Breast epithelium (tissue), 4 donors: Measurements from ENCODE around the gene CCDC88B. TPM values are rescaled to one million over a fixed set of nuclear protein-coding genes. Genes with fewer than 3 reads are reported as not detected.

Experiments
- DNase-seq, 2 donors: peaks; one replicate each; pipeline ENCODE4 v3.0.0-alpha.2; 2019; ENCODE audit warnings: low spot score in 2 of 2
- H3K27ac ChIP-seq, 2 donors: fragments of 200-600 bp; sonication (generic) in 1 of 2; one replicate each; pipeline ENCODE4 v1.5.1; 2016 to 2019; ENCODE audit warnings: mild to moderate bottlenecking in 1 of 2
- H3K27me3 ChIP-seq, 2 donors: fragments of 200-600 bp; sonication (generic) in 1 of 2; one replicate each; pipeline versions ENCODE4 v1.5.1 to v1.6.0; 2017 to 2019; ENCODE audit warnings: control low read depth in 1 of 2, mild to moderate bottlenecking in 1 of 2
- H3K36me3 ChIP-seq: fragments of 200-600 bp; one replicate; pipeline ENCODE4 v1.5.1; 2019
- H3K4me1 ChIP-seq, 2 donors: fragments of 200-600 bp; sonication (generic); one replicate each; pipeline ENCODE4 v1.5.1; 2016 to 2019; ENCODE audit warnings: control low read depth in 1 of 2
- H3K4me3 ChIP-seq, 3 donors: fragments of 200-600 bp; sonication (generic); 1 replicate in 2 of 3; 2 replicates in 1 of 3; pipeline ENCODE4 v1.5.1; 2016 to 2019; ENCODE audit warnings: mild to moderate bottlenecking in 3 of 3, moderate library complexity in 2 of 3
- H3K9me3 ChIP-seq, 2 donors: fragments of 200-600 bp; sonication (generic) in 1 of 2; one replicate each; pipeline ENCODE4 v1.5.1; 2016 to 2019; ENCODE audit warnings: control low read depth in 1 of 2
- CTCF ChIP-seq, 3 donors: fragments of 450-650 bp; IDR thresholded peaks; one replicate each; pipeline ENCODE4 v1.5.1; 2016 to 2017; ENCODE audit warnings: antibody characterized with exemption in 3 of 3, mild to moderate bottlenecking in 3 of 3, moderate library complexity in 3 of 3
- POLR2A ChIP-seq: fragments of 450-650 bp; IDR thresholded peaks from one replicate; pipeline ENCODE4 v1.6.1; 2016; ENCODE audit warnings: antibody characterized with exemption, mild to moderate bottlenecking, moderate library complexity
- POLR2AphosphoS5 ChIP-seq, 3 donors: sonication (generic); formaldehyde crosslinking; IDR thresholded peaks; one replicate each; pipeline ENCODE4 v1.6.1; 2017; ENCODE audit warnings: antibody characterized with exemption in 3 of 3
- intact Hi-C: fragments of 100-400 bp; cut with DNase I; formaldehyde crosslinking; loops from one replicate; pipeline ENCODE4 v1.15.1; 2023; ENCODE audit warnings: low total_unique reads
- total RNA-seq, 3 donors: library from RNA; depleted of rRNA; stranded (reverse); fragments of >200 nt; gene quantifications; one replicate each; pipeline ENCODE4 v1.1.0, GENCODE V29; 2016

The CCDC88B gene
- total RNA-seq, 3 donors from 2014 or later = 3.3 to 10.7 (median 5.9) TPM

DNA sequence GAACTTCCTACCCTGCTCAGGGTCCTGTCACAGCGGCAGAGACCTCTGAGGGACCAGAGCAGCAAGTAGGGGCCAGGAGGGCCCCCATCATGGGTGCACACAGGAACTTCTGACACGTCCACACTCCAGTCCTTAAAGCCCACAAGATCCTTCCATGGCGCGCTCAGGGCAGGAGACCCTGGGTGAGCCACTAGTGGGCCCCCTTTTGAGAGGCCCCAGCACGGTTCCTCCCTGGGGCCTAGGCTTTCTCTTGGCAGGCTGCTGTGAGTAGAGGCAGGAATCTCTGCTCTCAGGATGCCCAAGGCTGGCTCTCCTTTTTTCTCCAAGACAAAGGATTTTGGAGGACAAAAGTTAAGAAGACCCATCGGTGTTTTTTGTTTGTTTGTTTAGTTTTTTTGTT lies 41.3 kb downstream of the CCDC88B start:
- no peaks in the 10 kb centered on the region for H3K4me1 ChIP-seq
- no peak overlapping the region for H3K27ac ChIP-seq
- no peaks in the 10 kb centered on the region for H3K9me3 ChIP-seq
- intact Hi-C loops = loop anchor here (5.0 kb wide), 1 partner anchor 1594 kb away; the partner anchor contains the start of gene TMEM179B
- H3K27me3 ChIP-seq = peaks cover 0 to 3% of the 10 kb centered on the region in 2 donors
- H3K4me3 ChIP-seq = no peak overlapping the region
- H3K36me3 ChIP-seq = no peaks in the 10 kb centered on the region
- TF ChIP-seq POLR2AphosphoS5 (IDR thresholded peaks at IDR 0.05) (no peak), CTCF (IDR thresholded peaks at IDR 0.05) (no peak), POLR2A (no peak)
- no peak for DNase-seq

- Histone ChIP-seq H3K4me3 (no peak overlapping the region), H3K4me1 (no peaks in the 10 kb centered on the region), H3K27ac (no peak overlapping the region), H3K27me3 (peaks cover 0 to 3% of the 10 kb centered on the region in 2 donors), H3K36me3 (no peaks in the 10 kb centered on the region), H3K9me3 (no peaks in the 10 kb centered on the region)
- intact Hi-C loops = loop anchor here (5.0 kb wide), 1 partner anchor 1595 kb away; the partner anchor contains the start of gene TMEM179B
- no peak for DNase-seq
- TF ChIP-seq POLR2AphosphoS5 (IDR thresholded peaks at IDR 0.05) (no peak), CTCF (IDR thresholded peaks at IDR 0.05) (no peak), POLR2A (no peak)
These were observed 42.0 kb downstream of the CCDC88B start for GRCh38 chr11:64382047-64382446.

DNA sequence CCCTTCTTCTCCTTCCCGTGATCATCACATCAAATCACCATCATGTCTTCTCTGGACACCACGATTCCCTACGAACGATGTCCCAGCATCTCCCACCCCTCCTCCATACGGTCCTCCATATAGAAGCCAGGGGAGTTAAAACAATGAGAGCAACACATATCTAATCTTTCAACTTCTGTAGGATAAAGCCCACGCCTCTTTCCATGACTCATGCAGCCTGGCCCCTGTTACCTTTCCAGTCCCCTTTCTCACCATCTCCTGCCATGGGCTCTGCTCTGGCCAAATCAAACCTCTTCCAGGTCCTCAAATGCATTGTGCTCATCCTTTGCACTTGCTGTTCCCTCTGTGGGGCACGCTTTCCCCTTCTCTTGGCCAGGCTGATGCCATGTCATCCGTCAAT lies 42.6 kb downstream of the CCDC88B start:
- TF ChIP-seq POLR2AphosphoS5 (IDR thresholded peaks at IDR 0.05) (no peak), CTCF (IDR thresholded peaks at IDR 0.05) (no peak), POLR2A (no peak)
- Histone ChIP-seq H3K4me3 (no peak overlapping the region), H3K4me1 (no peaks in the 10 kb centered on the region), H3K36me3 (no peaks in the 10 kb centered on the region), H3K27me3 (peaks cover 0 to 3% of the 10 kb centered on the region in 2 donors), H3K27ac (no peak overlapping the region), H3K9me3 (no peaks in the 10 kb centered on the region)
- no peak for DNase-seq
- intact Hi-C loops = loop anchor here (5.0 kb wide), 1 partner anchor 1595 kb away; the partner anchor contains the start of gene TMEM179B

DNA sequence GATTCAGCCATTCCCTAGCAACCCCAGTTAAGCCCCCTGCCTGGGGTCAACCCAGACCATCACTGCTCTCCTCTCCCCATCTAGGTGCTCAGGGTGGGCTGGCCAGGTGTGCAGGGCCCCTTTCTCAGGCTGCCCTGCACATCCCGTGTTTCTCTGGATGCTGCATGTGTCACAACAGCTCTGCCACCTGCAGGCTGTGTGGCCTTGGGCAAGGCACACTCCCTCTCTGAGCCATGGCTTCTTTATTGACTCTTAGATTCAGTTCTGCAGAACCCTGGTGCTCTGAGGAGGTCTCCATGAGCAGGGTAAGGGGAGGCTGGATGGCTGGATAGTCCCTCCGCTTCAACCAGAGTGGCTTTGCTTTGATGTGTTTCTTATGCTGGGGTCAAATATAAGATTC lies 43.6 kb downstream of the CCDC88B start:
- Histone ChIP-seq H3K36me3 (no peaks in the 10 kb centered on the region), H3K27me3 (peaks cover 0 to 3% of the 10 kb centered on the region in 2 donors), H3K4me3 (no peak overlapping the region), H3K9me3 (no peaks in the 10 kb centered on the region), H3K4me1 (no peaks in the 10 kb centered on the region), H3K27ac (no peak overlapping the region)
- intact Hi-C loops = loop anchor here (5.0 kb wide), 1 partner anchor 1596 kb away; the partner anchor contains the start of gene TMEM179B
- DNase-seq = no peak
- TF ChIP-seq CTCF (IDR thresholded peaks at IDR 0.05) = no peak

DNA sequence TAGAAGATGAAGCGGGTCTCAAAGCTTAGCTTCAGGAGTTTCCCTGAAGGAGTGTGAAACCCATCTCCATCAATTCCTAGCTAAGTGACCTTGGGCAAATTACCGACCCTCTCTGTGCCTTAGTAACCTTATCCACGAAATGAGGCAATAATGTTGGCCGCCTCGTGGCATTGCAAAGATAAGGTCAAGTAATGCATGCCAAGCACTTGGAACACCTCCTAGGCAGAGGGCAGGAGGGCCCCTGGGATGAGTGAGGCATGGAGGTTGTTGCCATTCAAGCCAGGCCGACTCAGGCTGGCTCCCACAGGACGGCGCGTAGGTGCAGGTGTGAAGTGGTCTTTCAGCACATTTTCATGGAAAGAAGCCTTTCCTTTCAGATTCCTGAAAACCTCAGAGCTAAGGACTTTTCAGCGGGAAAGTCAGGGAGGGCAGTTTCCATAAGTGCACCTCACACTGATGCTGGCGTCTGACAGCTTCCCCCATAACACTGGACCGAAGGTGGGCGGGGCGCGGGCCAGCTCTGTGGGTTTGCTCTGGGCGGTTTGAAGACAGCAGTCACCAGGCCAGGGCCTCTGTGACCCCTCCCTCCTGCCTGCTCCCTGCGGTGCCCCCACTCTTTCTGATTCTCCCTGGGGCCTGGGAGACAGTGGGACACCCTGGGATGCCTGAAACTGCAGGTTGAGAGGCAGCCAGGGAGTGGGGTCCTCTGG lies 44.2 kb downstream of the CCDC88B start:
- Histone ChIP-seq H3K36me3 (no peaks in the 10 kb centered on the region), H3K9me3 (no peaks in the 10 kb centered on the region), H3K27me3 (peaks cover 0 to 3% of the 10 kb centered on the region in 2 donors), H3K4me3 (no peak overlapping the region), H3K27ac (no peak overlapping the region), H3K4me1 (no peaks in the 10 kb centered on the region)
- TF ChIP-seq POLR2A (no peak), CTCF (IDR thresholded peaks at IDR 0.05) (no peak), POLR2AphosphoS5 (IDR thresholded peaks at IDR 0.05) (no peak)
- intact Hi-C loops = loop anchor here (5.0 kb wide), 1 partner anchor 1597 kb away; the partner anchor contains the start of gene TMEM179B
- DNase-seq = no peak
